SK-N-SH treated with all-trans-retinoic acid at 6 μM for 48 hours (cell line): ENCODE results near the gene ARMCX6.

ENCODE experiments used
- ARNTL ChIP-seq: fragments of 450-650 bp; formaldehyde crosslinking; IDR thresholded peaks from 2 replicates; pipeline ENCODE4 v1.5.0; 2020; ENCODE audit warnings: low read depth, mild to moderate bottlenecking, moderate library complexity, borderline replicate concordance
- ESRRG ChIP-seq: fragments of 250-450 bp; sonication (Bioruptor Pico); IDR thresholded peaks from 2 replicates; pipeline ENCODE4 v1.6.1; 2021; ENCODE audit warnings: mild to moderate bottlenecking
- ISL1 ChIP-seq: fragments of 250-450 bp; sonication (Bioruptor Pico); IDR thresholded peaks from 2 replicates; pipeline ENCODE4 v2.1.2; 2022; ENCODE audit warnings: mild to moderate bottlenecking, moderate library complexity
- OSR1 ChIP-seq: fragments of 250-450 bp; sonication (Bioruptor Pico); IDR thresholded peaks from 2 replicates; pipeline ENCODE4 v1.8.0; 2022; ENCODE audit warnings: moderate library complexity, mild to moderate bottlenecking, inconsistent platforms
- RARB ChIP-seq: fragments of 250-450 bp; sonication (Bioruptor Pico); IDR thresholded peaks from 2 replicates; pipeline ENCODE4 v1.8.0; 2021; ENCODE audit warnings: mild to moderate bottlenecking, moderate library complexity
- ZFP3 ChIP-seq: fragments of 250-450 bp; sonication (Bioruptor Pico); IDR thresholded peaks from 2 replicates; pipeline ENCODE4 v1.5.0; 2020; ENCODE audit warnings: mild to moderate bottlenecking, moderate library complexity
- ZFP30 ChIP-seq: fragments of 450-650 bp; formaldehyde crosslinking; IDR thresholded peaks from 2 replicates; pipeline ENCODE4 v1.5.0; 2022; ENCODE audit warnings: mild to moderate bottlenecking, moderate library complexity
- ZNF565 ChIP-seq: fragments of 450-650 bp; formaldehyde crosslinking; conservative IDR thresholded peaks from 2 replicates; pipeline ENCODE4 v1.5.0; 2020; ENCODE audit warnings: low read depth, mild to moderate bottlenecking, moderate library complexity
- TF ChIP-seq, protein P1 (sequence below): fragments of 250-450 bp; sonication (Bioruptor Pico); IDR thresholded peaks from 2 replicates; pipeline ENCODE4 v1.8.0; 2020; ENCODE audit warnings: mild to moderate bottlenecking, moderate library complexity, borderline replicate concordance
- TF ChIP-seq, protein P2 (sequence below): fragments of 250-450 bp; sonication (Bioruptor Pico); IDR thresholded peaks from 2 replicates; pipeline ENCODE4 v1.8.0; 2021; ENCODE audit warnings: low read depth, mild to moderate bottlenecking, moderate library complexity, borderline replicate concordance

DNA sequence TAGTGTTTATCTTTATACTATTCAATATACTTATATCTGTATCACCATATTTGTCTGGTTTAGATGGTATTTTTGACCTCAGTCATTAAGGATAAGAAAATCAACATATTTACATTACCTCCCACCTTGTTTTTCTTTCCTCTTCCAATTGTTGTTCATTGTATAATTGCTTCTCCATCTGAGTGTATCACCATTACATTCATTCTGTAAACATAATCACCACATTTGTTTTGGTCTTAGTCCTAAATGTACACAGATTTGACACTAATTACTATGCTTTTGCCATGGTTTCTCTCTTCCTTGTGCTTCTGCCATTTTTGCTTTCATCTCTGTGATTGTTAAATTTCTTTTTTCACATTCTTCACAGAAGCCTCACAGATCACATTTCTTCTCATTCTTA lies 12.7 kb downstream of the ARMCX6 start:
- TF ChIP-seq ARNTL (no peak), OSR1 (no peak), ESRRG (CRISPR knock-in tag) (no peak), ISL1 (CRISPR knock-in tag) (no peak), RARB (CRISPR knock-in tag) (no peak), ZFP30 (no peak), ZNF565 (CRISPR knock-in tag) (no peak), ZFP3 (CRISPR knock-in tag) (no peak)
- TF ChIP-seq, protein P1, sequence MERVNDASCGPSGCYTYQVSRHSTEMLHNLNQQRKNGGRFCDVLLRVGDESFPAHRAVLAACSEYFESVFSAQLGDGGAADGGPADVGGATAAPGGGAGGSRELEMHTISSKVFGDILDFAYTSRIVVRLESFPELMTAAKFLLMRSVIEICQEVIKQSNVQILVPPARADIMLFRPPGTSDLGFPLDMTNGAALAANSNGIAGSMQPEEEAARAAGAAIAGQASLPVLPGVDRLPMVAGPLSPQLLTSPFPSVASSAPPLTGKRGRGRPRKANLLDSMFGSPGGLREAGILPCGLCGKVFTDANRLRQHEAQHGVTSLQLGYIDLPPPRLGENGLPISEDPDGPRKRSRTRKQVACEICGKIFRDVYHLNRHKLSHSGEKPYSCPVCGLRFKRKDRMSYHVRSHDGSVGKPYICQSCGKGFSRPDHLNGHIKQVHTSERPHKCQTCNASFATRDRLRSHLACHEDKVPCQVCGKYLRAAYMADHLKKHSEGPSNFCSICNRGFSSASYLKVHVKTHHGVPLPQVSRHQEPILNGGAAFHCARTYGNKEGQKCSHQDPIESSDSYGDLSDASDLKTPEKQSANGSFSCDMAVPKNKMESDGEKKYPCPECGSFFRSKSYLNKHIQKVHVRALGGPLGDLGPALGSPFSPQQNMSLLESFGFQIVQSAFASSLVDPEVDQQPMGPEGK (CRISPR knock-in tag): no peak
- TF ChIP-seq, protein P2, sequence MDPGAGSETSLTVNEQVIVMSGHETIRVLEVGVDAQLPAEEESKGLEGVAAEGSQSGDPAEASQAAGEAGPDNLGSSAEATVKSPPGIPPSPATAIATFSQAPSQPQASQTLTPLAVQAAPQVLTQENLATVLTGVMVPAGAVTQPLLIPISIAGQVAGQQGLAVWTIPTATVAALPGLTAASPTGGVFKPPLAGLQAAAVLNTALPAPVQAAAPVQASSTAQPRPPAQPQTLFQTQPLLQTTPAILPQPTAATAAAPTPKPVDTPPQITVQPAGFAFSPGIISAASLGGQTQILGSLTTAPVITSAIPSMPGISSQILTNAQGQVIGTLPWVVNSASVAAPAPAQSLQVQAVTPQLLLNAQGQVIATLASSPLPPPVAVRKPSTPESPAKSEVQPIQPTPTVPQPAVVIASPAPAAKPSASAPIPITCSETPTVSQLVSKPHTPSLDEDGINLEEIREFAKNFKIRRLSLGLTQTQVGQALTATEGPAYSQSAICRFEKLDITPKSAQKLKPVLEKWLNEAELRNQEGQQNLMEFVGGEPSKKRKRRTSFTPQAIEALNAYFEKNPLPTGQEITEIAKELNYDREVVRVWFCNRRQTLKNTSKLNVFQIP (CRISPR knock-in tag): no peak
